Measurements from ENCODE around the gene EXTL1. TPM values are rescaled to one million over a fixed set of nuclear protein-coding genes. Genes with fewer than 3 reads are reported as not detected.

EXTL1 gene
- total and polyA plus RNA-seq, 12 donors = 0.91 to 17.0 (median 7.0) TPM

GRCh38 chr1:26009796-26010447, 11.7 kb upstream of the EXTL1 start:
- WGBS, 2 donors = 70 to 77% methylated on average over 6 of the region's 6 CpGs

GRCh38 chr1:26010825-26011224, 10.8 kb upstream of the EXTL1 start:
- intact Hi-C loops (cut with DNase I) = no loop called here
- ATAC-seq (no peak), DNase-seq (no peak)
- TF ChIP-seq CTCF (IDR thresholded peaks at IDR 0.05) = no peak
- no peak overlapping the region for H3K4me3 ChIP-seq
- H3K27me3 ChIP-seq = no peaks in the 10 kb centered on the region
- 72 to 77% methylated on average over 3 of the region's 3 CpGs for WGBS, 2 donors
- H3K9me3 ChIP-seq = no peaks in the 10 kb centered on the region
- H3K4me1 ChIP-seq = peaks cover 0 to 14% (median under 1%) of the 10 kb centered on the region in 9 donors
- no peak overlapping the region for H3K27ac ChIP-seq
- H3K36me3 ChIP-seq = peaks cover 0 to 10% (median 0%) of the 10 kb centered on the region in 9 donors

More at GRCh38 chr1:26009796-26010447, 11.7 kb upstream of the EXTL1 start:
- TF ChIP-seq CTCF (IDR thresholded peaks at IDR 0.05) = no peak
- peaks cover 0 to 17% (median 0%) of the 10 kb centered on the region in 9 donors for H3K36me3 ChIP-seq
- no peaks in the 10 kb centered on the region for H3K9me3 ChIP-seq
- H3K27ac ChIP-seq = no peak overlapping the region
- intact Hi-C loops (cut with DNase I) = no loop called here
- H3K4me3 ChIP-seq = no peak overlapping the region
- H3K4me1 ChIP-seq = peaks cover 0 to 9% (median 0%) of the 10 kb centered on the region in 9 donors
- no peak for DNase-seq
- ATAC-seq = no peak
- no peaks in the 10 kb centered on the region for H3K27me3 ChIP-seq

GRCh38 chr1:26012864-26013263, 8.7 kb upstream of the EXTL1 start:
- no peaks in the 10 kb centered on the region for H3K27me3 ChIP-seq
- peaks cover 0 to 10% (median 0%) of the 10 kb centered on the region in 9 donors for H3K36me3 ChIP-seq
- intact Hi-C loops (cut with DNase I) = no loop called here
- H3K4me1 ChIP-seq = peaks cover 0 to 33% (median 17%) of the 10 kb centered on the region in 9 donors
- H3K4me3 ChIP-seq = no peak overlapping the region
- no peaks in the 10 kb centered on the region for H3K9me3 ChIP-seq
- DNase-seq (no peak), ATAC-seq (no peak)
- no peak for TF ChIP-seq CTCF (IDR thresholded peaks at IDR 0.05)
- 62 to 71% methylated on average over 3 of the region's 3 CpGs for WGBS, 2 donors
- H3K27ac ChIP-seq = no peak overlapping the region

GRCh38 chr1:26014179-26014578, 7.4 kb upstream of the EXTL1 start:
- DNase-seq (no peak), ATAC-seq (no peak)
- H3K27ac ChIP-seq = no peak overlapping the region
- TF ChIP-seq CTCF (IDR thresholded peaks at IDR 0.05) = no peak
- H3K36me3 ChIP-seq = peaks cover 0 to 10% (median 0%) of the 10 kb centered on the region in 9 donors
- no peaks in the 10 kb centered on the region for H3K9me3 ChIP-seq
- no peak overlapping the region for H3K4me3 ChIP-seq
- intact Hi-C loops (cut with DNase I) = no loop called here
- H3K4me1 ChIP-seq = peaks cover 2 to 40% (median 20%) of the 10 kb centered on the region in 9 donors
- WGBS, 2 donors = 93 to 96% methylated on average over 2 of the region's 2 CpGs
- H3K27me3 ChIP-seq = no peaks in the 10 kb centered on the region

All from heart right ventricle (tissue), 16 donors.